ENCODE data around the gene RBM8A.

The RBM8A gene

DNA sequence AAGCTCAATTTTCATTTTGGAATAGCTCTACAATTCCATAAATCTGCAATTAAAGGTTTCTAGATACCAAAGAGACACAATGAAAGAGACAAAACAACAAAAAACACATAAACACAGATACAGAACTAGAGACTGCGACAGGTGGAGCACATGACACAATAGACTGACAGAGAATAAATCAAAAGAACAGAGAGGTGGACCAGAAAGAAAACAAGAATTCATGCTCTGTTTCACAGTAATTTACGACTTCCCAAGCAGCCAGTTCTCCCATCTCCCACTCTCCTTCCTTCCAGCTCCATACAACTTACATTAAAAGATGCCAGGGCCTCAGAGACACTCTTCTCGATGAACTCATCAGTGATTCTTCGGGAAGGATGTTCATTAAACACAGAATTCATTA, 15.1 kb upstream of the RBM8A start (continued):
- TF ChIP-seq, protein P1, sequence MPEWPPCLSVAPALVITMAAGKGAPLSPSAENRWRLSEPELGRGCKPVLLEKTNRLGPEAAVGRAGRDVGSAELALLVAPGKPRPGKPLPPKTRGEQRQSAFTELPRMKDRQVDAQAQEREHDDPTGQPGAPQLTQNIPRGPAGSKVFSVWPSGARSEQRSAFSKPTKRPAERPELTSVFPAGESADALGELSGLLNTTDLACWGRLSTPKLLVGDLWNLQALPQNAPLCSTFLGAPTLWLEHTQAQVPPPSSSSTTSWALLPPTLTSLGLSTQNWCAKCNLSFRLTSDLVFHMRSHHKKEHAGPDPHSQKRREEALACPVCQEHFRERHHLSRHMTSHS (tag by site-specific recombination; IDR thresholded peaks at IDR 0.05), result no peak
- TF ChIP-seq, protein P2, sequence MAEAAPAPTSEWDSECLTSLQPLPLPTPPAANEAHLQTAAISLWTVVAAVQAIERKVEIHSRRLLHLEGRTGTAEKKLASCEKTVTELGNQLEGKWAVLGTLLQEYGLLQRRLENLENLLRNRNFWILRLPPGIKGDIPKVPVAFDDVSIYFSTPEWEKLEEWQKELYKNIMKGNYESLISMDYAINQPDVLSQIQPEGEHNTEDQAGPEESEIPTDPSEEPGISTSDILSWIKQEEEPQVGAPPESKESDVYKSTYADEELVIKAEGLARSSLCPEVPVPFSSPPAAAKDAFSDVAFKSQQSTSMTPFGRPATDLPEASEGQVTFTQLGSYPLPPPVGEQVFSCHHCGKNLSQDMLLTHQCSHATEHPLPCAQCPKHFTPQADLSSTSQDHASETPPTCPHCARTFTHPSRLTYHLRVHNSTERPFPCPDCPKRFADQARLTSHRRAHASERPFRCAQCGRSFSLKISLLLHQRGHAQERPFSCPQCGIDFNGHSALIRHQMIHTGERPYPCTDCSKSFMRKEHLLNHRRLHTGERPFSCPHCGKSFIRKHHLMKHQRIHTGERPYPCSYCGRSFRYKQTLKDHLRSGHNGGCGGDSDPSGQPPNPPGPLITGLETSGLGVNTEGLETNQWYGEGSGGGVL (tag by site-specific recombination; IDR thresholded peaks at IDR 0.05), result no peak
- TF ChIP-seq ZNF341 (tag by site-specific recombination; IDR thresholded peaks at IDR 0.05; ENCODE audit: low read depth), result no peak
- TF ChIP-seq, protein P3, sequence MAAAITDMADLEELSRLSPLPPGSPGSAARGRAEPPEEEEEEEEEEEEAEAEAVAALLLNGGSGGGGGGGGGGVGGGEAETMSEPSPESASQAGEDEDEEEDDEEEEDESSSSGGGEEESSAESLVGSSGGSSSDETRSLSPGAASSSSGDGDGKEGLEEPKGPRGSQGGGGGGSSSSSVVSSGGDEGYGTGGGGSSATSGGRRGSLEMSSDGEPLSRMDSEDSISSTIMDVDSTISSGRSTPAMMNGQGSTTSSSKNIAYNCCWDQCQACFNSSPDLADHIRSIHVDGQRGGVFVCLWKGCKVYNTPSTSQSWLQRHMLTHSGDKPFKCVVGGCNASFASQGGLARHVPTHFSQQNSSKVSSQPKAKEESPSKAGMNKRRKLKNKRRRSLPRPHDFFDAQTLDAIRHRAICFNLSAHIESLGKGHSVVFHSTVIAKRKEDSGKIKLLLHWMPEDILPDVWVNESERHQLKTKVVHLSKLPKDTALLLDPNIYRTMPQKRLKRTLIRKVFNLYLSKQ (tag by site-specific recombination; IDR thresholded peaks at IDR 0.05; ENCODE audit: borderline replicate concordance), result no peak
- TF ChIP-seq SP7 (tag by site-specific recombination; IDR thresholded peaks at IDR 0.05), result peak; percentile 70
- no peak for TF ChIP-seq ZNF747 (tag by site-specific recombination; IDR thresholded peaks at IDR 0.05)
- no peak for TF ChIP-seq OVOL3 (tag by site-specific recombination; IDR thresholded peaks at IDR 0.05)
- no peak for TF ChIP-seq ZNF707 (tag by site-specific recombination; IDR thresholded peaks at IDR 0.05)
- TF ChIP-seq, protein P4, sequence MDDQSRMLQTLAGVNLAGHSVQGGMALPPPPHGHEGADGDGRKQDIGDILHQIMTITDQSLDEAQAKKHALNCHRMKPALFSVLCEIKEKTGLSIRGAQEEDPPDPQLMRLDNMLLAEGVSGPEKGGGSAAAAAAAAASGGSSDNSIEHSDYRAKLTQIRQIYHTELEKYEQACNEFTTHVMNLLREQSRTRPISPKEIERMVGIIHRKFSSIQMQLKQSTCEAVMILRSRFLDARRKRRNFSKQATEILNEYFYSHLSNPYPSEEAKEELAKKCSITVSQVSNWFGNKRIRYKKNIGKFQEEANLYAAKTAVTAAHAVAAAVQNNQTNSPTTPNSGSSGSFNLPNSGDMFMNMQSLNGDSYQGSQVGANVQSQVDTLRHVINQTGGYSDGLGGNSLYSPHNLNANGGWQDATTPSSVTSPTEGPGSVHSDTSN (CRISPR knock-in tag; IDR thresholded peaks at IDR 0.05), result no peak
- no peak for TF ChIP-seq SETDB1 (IDR thresholded peaks at IDR 0.05; ENCODE audit: insufficient read length, low read length)
- TF ChIP-seq, protein P5, sequence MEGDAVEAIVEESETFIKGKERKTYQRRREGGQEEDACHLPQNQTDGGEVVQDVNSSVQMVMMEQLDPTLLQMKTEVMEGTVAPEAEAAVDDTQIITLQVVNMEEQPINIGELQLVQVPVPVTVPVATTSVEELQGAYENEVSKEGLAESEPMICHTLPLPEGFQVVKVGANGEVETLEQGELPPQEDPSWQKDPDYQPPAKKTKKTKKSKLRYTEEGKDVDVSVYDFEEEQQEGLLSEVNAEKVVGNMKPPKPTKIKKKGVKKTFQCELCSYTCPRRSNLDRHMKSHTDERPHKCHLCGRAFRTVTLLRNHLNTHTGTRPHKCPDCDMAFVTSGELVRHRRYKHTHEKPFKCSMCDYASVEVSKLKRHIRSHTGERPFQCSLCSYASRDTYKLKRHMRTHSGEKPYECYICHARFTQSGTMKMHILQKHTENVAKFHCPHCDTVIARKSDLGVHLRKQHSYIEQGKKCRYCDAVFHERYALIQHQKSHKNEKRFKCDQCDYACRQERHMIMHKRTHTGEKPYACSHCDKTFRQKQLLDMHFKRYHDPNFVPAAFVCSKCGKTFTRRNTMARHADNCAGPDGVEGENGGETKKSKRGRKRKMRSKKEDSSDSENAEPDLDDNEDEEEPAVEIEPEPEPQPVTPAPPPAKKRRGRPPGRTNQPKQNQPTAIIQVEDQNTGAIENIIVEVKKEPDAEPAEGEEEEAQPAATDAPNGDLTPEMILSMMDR (tag by site-specific recombination; IDR thresholded peaks at IDR 0.05), result no peak
- TF ChIP-seq, protein P6, sequence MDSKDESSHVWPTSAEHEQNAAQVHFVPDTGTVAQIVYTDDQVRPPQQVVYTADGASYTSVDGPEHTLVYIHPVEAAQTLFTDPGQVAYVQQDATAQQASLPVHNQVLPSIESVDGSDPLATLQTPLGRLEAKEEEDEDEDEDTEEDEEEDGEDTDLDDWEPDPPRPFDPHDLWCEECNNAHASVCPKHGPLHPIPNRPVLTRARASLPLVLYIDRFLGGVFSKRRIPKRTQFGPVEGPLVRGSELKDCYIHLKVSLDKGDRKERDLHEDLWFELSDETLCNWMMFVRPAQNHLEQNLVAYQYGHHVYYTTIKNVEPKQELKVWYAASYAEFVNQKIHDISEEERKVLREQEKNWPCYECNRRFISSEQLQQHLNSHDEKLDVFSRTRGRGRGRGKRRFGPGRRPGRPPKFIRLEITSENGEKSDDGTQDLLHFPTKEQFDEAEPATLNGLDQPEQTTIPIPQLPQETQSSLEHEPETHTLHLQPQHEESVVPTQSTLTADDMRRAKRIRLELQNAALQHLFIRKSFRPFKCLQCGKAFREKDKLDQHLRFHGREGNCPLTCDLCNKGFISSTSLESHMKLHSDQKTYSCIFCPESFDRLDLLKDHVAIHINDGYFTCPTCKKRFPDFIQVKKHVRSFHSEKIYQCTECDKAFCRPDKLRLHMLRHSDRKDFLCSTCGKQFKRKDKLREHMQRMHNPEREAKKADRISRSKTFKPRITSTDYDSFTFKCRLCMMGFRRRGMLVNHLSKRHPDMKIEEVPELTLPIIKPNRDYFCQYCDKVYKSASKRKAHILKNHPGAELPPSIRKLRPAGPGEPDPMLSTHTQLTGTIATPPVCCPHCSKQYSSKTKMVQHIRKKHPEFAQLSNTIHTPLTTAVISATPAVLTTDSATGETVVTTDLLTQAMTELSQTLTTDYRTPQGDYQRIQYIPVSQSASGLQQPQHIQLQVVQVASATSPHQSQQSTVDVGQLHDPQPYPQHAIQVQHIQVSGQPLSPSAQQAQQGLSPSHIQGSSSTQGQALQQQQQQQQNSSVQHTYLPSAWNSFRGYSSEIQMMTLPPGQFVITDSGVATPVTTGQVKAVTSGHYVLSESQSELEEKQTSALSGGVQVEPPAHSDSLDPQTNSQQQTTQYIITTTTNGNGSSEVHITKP (tag by site-specific recombination; IDR thresholded peaks at IDR 0.05), result no peak
- TF ChIP-seq GLI2 (tag by site-specific recombination; IDR thresholded peaks at IDR 0.05; ENCODE audit: borderline replicate concordance, low read depth), result no peak
- TF ChIP-seq ZNF394 (tag by site-specific recombination; IDR thresholded peaks at IDR 0.05; ENCODE audit: borderline replicate concordance), result no peak
- TF ChIP-seq, protein P7, sequence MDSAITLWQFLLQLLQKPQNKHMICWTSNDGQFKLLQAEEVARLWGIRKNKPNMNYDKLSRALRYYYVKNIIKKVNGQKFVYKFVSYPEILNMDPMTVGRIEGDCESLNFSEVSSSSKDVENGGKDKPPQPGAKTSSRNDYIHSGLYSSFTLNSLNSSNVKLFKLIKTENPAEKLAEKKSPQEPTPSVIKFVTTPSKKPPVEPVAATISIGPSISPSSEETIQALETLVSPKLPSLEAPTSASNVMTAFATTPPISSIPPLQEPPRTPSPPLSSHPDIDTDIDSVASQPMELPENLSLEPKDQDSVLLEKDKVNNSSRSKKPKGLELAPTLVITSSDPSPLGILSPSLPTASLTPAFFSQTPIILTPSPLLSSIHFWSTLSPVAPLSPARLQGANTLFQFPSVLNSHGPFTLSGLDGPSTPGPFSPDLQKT (IDR thresholded peaks at IDR 0.05; ENCODE audit: borderline replicate concordance, low read depth, low read length), result no peak
- TF ChIP-seq ZNF416 (tag by site-specific recombination; IDR thresholded peaks at IDR 0.05), result no peak
- TF ChIP-seq ZFHX2 (tag by site-specific recombination; conservative IDR thresholded peaks at IDR 0.05), result no peak
- TF ChIP-seq, protein P8, sequence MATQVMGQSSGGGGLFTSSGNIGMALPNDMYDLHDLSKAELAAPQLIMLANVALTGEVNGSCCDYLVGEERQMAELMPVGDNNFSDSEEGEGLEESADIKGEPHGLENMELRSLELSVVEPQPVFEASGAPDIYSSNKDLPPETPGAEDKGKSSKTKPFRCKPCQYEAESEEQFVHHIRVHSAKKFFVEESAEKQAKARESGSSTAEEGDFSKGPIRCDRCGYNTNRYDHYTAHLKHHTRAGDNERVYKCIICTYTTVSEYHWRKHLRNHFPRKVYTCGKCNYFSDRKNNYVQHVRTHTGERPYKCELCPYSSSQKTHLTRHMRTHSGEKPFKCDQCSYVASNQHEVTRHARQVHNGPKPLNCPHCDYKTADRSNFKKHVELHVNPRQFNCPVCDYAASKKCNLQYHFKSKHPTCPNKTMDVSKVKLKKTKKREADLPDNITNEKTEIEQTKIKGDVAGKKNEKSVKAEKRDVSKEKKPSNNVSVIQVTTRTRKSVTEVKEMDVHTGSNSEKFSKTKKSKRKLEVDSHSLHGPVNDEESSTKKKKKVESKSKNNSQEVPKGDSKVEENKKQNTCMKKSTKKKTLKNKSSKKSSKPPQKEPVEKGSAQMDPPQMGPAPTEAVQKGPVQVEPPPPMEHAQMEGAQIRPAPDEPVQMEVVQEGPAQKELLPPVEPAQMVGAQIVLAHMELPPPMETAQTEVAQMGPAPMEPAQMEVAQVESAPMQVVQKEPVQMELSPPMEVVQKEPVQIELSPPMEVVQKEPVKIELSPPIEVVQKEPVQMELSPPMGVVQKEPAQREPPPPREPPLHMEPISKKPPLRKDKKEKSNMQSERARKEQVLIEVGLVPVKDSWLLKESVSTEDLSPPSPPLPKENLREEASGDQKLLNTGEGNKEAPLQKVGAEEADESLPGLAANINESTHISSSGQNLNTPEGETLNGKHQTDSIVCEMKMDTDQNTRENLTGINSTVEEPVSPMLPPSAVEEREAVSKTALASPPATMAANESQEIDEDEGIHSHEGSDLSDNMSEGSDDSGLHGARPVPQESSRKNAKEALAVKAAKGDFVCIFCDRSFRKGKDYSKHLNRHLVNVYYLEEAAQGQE (tag by site-specific recombination; IDR thresholded peaks at IDR 0.05), result no peak
- no peak for TF ChIP-seq ZNF140 (tag by site-specific recombination; IDR thresholded peaks at IDR 0.05)
- no peak for TF ChIP-seq ZNF426 (tag by site-specific recombination; IDR thresholded peaks at IDR 0.05)
- TF ChIP-seq, protein P9, sequence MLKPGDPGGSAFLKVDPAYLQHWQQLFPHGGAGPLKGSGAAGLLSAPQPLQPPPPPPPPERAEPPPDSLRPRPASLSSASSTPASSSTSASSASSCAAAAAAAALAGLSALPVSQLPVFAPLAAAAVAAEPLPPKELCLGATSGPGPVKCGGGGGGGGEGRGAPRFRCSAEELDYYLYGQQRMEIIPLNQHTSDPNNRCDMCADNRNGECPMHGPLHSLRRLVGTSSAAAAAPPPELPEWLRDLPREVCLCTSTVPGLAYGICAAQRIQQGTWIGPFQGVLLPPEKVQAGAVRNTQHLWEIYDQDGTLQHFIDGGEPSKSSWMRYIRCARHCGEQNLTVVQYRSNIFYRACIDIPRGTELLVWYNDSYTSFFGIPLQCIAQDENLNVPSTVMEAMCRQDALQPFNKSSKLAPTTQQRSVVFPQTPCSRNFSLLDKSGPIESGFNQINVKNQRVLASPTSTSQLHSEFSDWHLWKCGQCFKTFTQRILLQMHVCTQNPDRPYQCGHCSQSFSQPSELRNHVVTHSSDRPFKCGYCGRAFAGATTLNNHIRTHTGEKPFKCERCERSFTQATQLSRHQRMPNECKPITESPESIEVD (tag by site-specific recombination; IDR thresholded peaks at IDR 0.05), result peak; percentile 67
